Fibroblast of lung (primary cell): ENCODE results near the gene ACRBP. TPM values are rescaled to one million over a fixed set of nuclear protein-coding genes. Genes with fewer than 3 reads are reported as not detected.

Experiments
- DNase-seq, 2 donors: peaks; one replicate each; pipeline versions ENCODE4 v3.0.0 to v3.0.0-alpha.2; 2010; ENCODE audit warnings: low read depth in 2 of 2
- H2AFZ ChIP-seq: 2 replicates; pipeline ENCODE4 v1.5.1; 2012; ENCODE audit warnings: low read length, control low read depth, inconsistent platforms
- H3K27ac ChIP-seq: 2 replicates; pipeline ENCODE4 v1.5.1; 2011; ENCODE audit warnings: low read length, control low read depth; ENCODE audit not compliant: insufficient read depth
- H3K27me3 ChIP-seq: 2 replicates; pipeline ENCODE4 v1.5.1; 2011; ENCODE audit warnings: mild to moderate bottlenecking, low read length; ENCODE audit not compliant: control insufficient read depth, insufficient read depth
- H3K36me3 ChIP-seq: 2 replicates; pipeline ENCODE4 v1.5.1; 2011; ENCODE audit warnings: low read length; ENCODE audit not compliant: control insufficient read depth, insufficient read depth
- H3K4me1 ChIP-seq: 2 replicates; pipeline ENCODE4 v1.5.1; 2011; ENCODE audit warnings: low read length; ENCODE audit not compliant: control insufficient read depth, insufficient read depth; ENCODE audit errors: extremely low read depth
- H3K4me2 ChIP-seq: 2 replicates; pipeline ENCODE4 v1.5.1; 2011; ENCODE audit warnings: low read length, control low read depth; ENCODE audit not compliant: insufficient read depth; ENCODE audit errors: extremely low read depth
- H3K4me3 ChIP-seq, 4 experiments: fragments of 200-600 bp in 1 of 4; sonication (generic) in 1 of 4; replicated peaks in 1 of 4; 2 replicates each; pipeline ENCODE4 v1.5.1; 2011 to 2016; ENCODE audit warnings: low read length in 4 of 4, low read depth in 3 of 4, mild to moderate bottlenecking in 3 of 4, control low read depth in 2 of 4, inconsistent platforms in 1 of 4, mixed read lengths in 1 of 4; ENCODE audit not compliant: insufficient read depth in 1 of 4; ENCODE audit errors: control extremely low read depth in 1 of 4
- H3K79me2 ChIP-seq: 2 replicates; pipeline ENCODE4 v1.5.1; 2012; ENCODE audit warnings: mild to moderate bottlenecking, low read length, inconsistent platforms; ENCODE audit not compliant: control insufficient read depth, insufficient read depth
- H3K9ac ChIP-seq: 2 replicates; pipeline ENCODE4 v1.5.1; 2011; ENCODE audit warnings: mild to moderate bottlenecking, low read length, control low read depth; ENCODE audit not compliant: insufficient read depth
- H3K9me3 ChIP-seq: 2 replicates; pipeline ENCODE4 v1.5.1; 2012; ENCODE audit warnings: low read depth, low read length; ENCODE audit not compliant: control insufficient read depth, insufficient read depth
- H4K20me1 ChIP-seq: 2 replicates; pipeline ENCODE4 v1.5.1; 2011; ENCODE audit warnings: low read length; ENCODE audit not compliant: control insufficient read depth, insufficient read depth; ENCODE audit errors: extremely low read depth
- CTCF ChIP-seq, 2 donors: IDR thresholded peaks in 1 of 2; conservative IDR thresholded peaks in 1 of 2; 1 replicate in 1 of 2; 2 replicates in 1 of 2; pipeline ENCODE4 v1.5.1; 2011 to 2012; ENCODE audit warnings: low read length in 2 of 2, control low read depth in 1 of 2, inconsistent platforms in 1 of 2, low read depth in 1 of 2, mild to moderate bottlenecking in 1 of 2
- EZH2 ChIP-seq: IDR thresholded peaks from 2 replicates; pipeline ENCODE4 v1.5.1; 2012; ENCODE audit warnings: low read length, control low read depth, mild to moderate bottlenecking; ENCODE audit errors: missing control alignments
- polyA plus RNA-seq, 2 donors: library from polyadenylated mRNA; depleted of rRNA in 1 of 2; stranded (reverse) in 1 of 2; unstranded in 1 of 2; fragments of >200 nt; gene quantifications; 2 replicates each; pipeline ENCODE4 v1.2.1, GENCODE V29; 2011 to 2012; ENCODE audit warnings: missing spikeins in 1 of 2
- total RNA-seq: library from RNA; depleted of rRNA; stranded (reverse); fragments of >200 nt; gene quantifications from 2 replicates; pipeline ENCODE4 v1.2.1, GENCODE V29; 2014

Gene ACRBP
- total and polyA plus RNA-seq, 2 donors (not counting 1 experiment from before 2014, with no cell fraction given): 0.33 to 0.50 TPM

GRCh38 chr12:6614513-6615172, 32.6 kb downstream of the ACRBP start:
- DNase-seq: no peak
- Histone ChIP-seq H3K9ac (no peak overlapping the region), H2AFZ (peak overlapping the region; percentile 79), H3K79me2 (no peaks in the 10 kb centered on the region), H3K36me3 (no peaks in the 10 kb centered on the region), H3K4me2 (peak overlapping the region; percentile 52), H3K4me1 (peaks cover 12% of the 10 kb centered on the region), H3K4me3 (no peak overlapping the region), H3K27ac (peak overlapping the region; percentile 41), H4K20me1 (no peaks in the 10 kb centered on the region), H3K27me3 (no peaks in the 10 kb centered on the region), H3K9me3 (no peaks in the 10 kb centered on the region)
- TF ChIP-seq EZH2: no peak
- no peak for TF ChIP-seq CTCF (conservative IDR thresholded peaks at IDR 0.05 in 1 of 2, IDR thresholded peaks at IDR 0.05 in 1 of 2; ENCODE audit: low read depth in 1 of 2, low read length in 2 of 2)

- H3K36me3 ChIP-seq: no peaks in the 10 kb centered on the region
- no peak overlapping the region for H3K4me3 ChIP-seq
- no peaks in the 10 kb centered on the region for H4K20me1 ChIP-seq
- H3K79me2 ChIP-seq: no peaks in the 10 kb centered on the region
- peak overlapping the region; percentile 79 for H2AFZ ChIP-seq
- peak overlapping the region; percentile 52 for H3K4me2 ChIP-seq
- no peaks in the 10 kb centered on the region for H3K27me3 ChIP-seq
- H3K27ac ChIP-seq: peak overlapping the region; percentile 41
- DNase-seq: peak; percentile 97 to 100
- H3K9me3 ChIP-seq: no peaks in the 10 kb centered on the region
- peaks cover 12% of the 10 kb centered on the region for H3K4me1 ChIP-seq
- no peak overlapping the region for H3K9ac ChIP-seq
- TF ChIP-seq CTCF (conservative IDR thresholded peaks at IDR 0.05 in 1 of 2, IDR thresholded peaks at IDR 0.05 in 1 of 2; ENCODE audit: low read depth in 1 of 2, low read length in 2 of 2): peak in 1 of 2 donors; percentile 4
- no peak for TF ChIP-seq EZH2
Observed at GRCh38 chr12:6613776-6614512, 33.3 kb downstream of the ACRBP start.

GRCh38 chr12:6613015-6613775, 34.0 kb downstream of the ACRBP start:
- peaks cover 12% of the 10 kb centered on the region for H3K4me1 ChIP-seq
- no peaks in the 10 kb centered on the region for H3K79me2 ChIP-seq
- peak overlapping the region; percentile 70 for H3K4me2 ChIP-seq
- H3K9ac ChIP-seq: no peak overlapping the region
- H3K36me3 ChIP-seq: no peaks in the 10 kb centered on the region
- H4K20me1 ChIP-seq: no peaks in the 10 kb centered on the region
- H2AFZ ChIP-seq: peak overlapping the region; percentile 32
- peak overlapping the region in 2 of 4 experiments; percentile 32 to 33 for H3K4me3 ChIP-seq
- H3K27me3 ChIP-seq: no peaks in the 10 kb centered on the region
- DNase-seq: peak; percentile 86 to 88
- H3K9me3 ChIP-seq: no peaks in the 10 kb centered on the region
- peak overlapping the region; percentile 68 for H3K27ac ChIP-seq
- TF ChIP-seq CTCF (conservative IDR thresholded peaks at IDR 0.05 in 1 of 2, IDR thresholded peaks at IDR 0.05 in 1 of 2; ENCODE audit: low read depth in 1 of 2, low read length in 2 of 2) (peak in 1 of 2 donors; percentile 13), EZH2 (no peak)
